Measurements from ENCODE around the gene TLE5. TPM values are rescaled to one million over a fixed set of nuclear protein-coding genes. Genes with fewer than 3 reads are reported as not detected.
A peak's percentile ranks its signal among the peaks of the same experiment; 100 is the strongest.
"Not testable (repeated sequence)": the region's sequence is repeated elsewhere in the genome, so short reads cannot be mapped to it uniquely, and the experiment has no call there.

Gene TLE5
- total RNA-seq, 3 donors from 2014 or later = 232 to 275 (median 258) TPM

- no peaks in the 10 kb centered on the region for H3K36me3 Mint-ChIP-seq (ENCODE audit: insufficient read depth)
- no peak for DNase-seq
- peak overlapping the region; percentile 77 for H3K4me3 Mint-ChIP-seq
- H3K4me1 Mint-ChIP-seq (ENCODE audit: low read depth) = peaks cover 14% of the 10 kb centered on the region
- ATAC-seq = no peak
- H3K9me3 Mint-ChIP-seq = no peaks in the 10 kb centered on the region
- H3K27me3 Mint-ChIP-seq (ENCODE audit: low read depth) = no peaks in the 10 kb centered on the region
Measured at GRCh38 chr19:3046698-3047495, 15.4 kb downstream of the TLE5 start.

DNA sequence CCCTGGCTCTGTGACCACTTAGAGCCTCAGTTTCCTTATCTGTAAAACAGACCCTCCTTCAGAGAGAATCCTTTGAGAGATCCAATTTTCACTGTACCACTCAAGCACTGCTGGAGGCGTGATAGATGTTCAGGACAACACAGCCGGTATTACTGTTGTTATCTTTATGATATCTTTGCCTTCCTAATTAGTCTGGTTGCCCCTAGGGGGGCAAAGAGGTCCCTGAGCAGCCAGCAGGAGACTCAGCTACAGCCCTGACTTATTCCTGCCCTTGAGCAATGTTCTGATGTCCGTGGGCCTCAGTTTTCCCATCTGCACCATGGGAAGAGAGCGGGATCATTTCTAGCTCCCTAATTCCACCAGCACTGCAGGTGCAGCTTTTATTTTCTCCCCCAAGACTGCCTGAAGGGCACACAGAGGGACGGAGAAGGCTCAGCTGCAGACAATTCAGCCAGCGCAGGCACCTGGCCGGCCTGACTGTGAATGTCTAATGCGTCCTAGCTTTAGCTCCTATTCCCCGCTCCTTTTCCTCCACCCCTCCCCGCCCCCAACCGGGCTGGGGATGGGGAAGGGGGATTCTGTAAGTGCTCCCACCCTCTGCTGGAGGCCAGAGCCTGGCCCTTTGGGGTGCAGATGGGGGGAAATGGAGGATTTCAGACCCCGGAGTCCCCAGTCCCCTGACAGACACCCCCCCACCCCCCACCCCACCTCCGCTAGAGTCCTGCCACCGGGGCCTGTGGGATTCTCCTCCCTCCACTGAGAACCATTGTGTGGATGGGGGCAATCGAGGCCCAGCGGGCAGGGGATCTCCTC, 16.2 kb downstream of the TLE5 start:
- H3K9me3 Mint-ChIP-seq = no peaks in the 10 kb centered on the region
- ATAC-seq (no peak), DNase-seq (no peak)
- H3K27me3 Mint-ChIP-seq (ENCODE audit: low read depth) = no peaks in the 10 kb centered on the region
- no peak overlapping the region for H3K4me3 Mint-ChIP-seq
- H3K36me3 Mint-ChIP-seq (ENCODE audit: insufficient read depth) = no peaks in the 10 kb centered on the region
- H3K4me1 Mint-ChIP-seq (ENCODE audit: low read depth) = peaks cover 15% of the 10 kb centered on the region

DNA sequence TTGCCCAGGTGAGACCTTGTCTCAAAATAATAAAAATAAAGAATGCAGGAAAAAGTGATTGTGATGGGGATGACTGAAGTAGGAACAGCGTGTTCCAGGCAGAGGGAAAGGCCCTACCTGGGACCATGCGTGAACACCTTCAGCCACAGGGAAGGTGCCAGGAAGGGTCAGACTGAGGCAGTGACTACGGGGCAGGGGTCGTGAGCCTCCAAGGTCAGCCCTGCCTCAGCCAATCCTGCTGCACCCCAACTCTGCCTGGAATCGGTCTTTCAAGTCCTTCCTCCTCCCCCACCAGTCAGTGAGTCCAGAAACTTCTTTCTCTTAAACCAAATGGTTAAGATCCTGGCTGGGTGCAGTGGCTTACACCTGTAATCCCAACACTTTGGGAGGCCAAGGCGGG, 17.1 kb downstream of the TLE5 start:
- H3K4me1 Mint-ChIP-seq (ENCODE audit: low read depth) = peaks cover 15% of the 10 kb centered on the region
- no peaks in the 10 kb centered on the region for H3K9me3 Mint-ChIP-seq
- DNase-seq (no peak), ATAC-seq (no peak)
- no peaks in the 10 kb centered on the region for H3K36me3 Mint-ChIP-seq (ENCODE audit: insufficient read depth)
- H3K27me3 Mint-ChIP-seq (ENCODE audit: low read depth) = no peaks in the 10 kb centered on the region
- no peak overlapping the region for H3K4me3 Mint-ChIP-seq

- DNase-seq (no peak), ATAC-seq (no peak)
- no peaks in the 10 kb centered on the region for H3K36me3 Mint-ChIP-seq (ENCODE audit: insufficient read depth)
- no peaks in the 10 kb centered on the region for H3K9me3 Mint-ChIP-seq
- H3K27me3 Mint-ChIP-seq (ENCODE audit: low read depth) = no peaks in the 10 kb centered on the region
- H3K4me1 Mint-ChIP-seq (ENCODE audit: low read depth) = peaks cover 14% of the 10 kb centered on the region
- no peak overlapping the region for H3K4me3 Mint-ChIP-seq
Measured at GRCh38 chr19:3042621-3043267, 19.6 kb downstream of the TLE5 start.

GRCh38 chr19:3041761-3042620, 20.3 kb downstream of the TLE5 start:
- Mint-ChIP-seq H3K4me1 (ENCODE audit: low read depth) (peaks cover 11% of the 10 kb centered on the region), H3K4me3 (no peak overlapping the region), H3K36me3 (ENCODE audit: insufficient read depth) (no peaks in the 10 kb centered on the region), H3K9me3 (no peaks in the 10 kb centered on the region), H3K27me3 (ENCODE audit: low read depth) (no peaks in the 10 kb centered on the region)
- ATAC-seq (peak; percentile 5 to 11), DNase-seq (no peak)

GRCh38 chr19:3041327-3041726, 21.0 kb downstream of the TLE5 start:
- ATAC-seq (no peak), DNase-seq (no peak)
- H3K4me1 Mint-ChIP-seq (ENCODE audit: low read depth) = peaks cover 14% of the 10 kb centered on the region
- H3K36me3 Mint-ChIP-seq (ENCODE audit: insufficient read depth) = no peaks in the 10 kb centered on the region
- H3K9me3 Mint-ChIP-seq = no peaks in the 10 kb centered on the region
- no peak overlapping the region for H3K4me3 Mint-ChIP-seq
- no peaks in the 10 kb centered on the region for H3K27me3 Mint-ChIP-seq (ENCODE audit: low read depth)

GRCh38 chr19:3039641-3040077, 22.6 kb downstream of the TLE5 start:
- Mint-ChIP-seq H3K36me3 (ENCODE audit: insufficient read depth) (no peaks in the 10 kb centered on the region), H3K4me3 (no peak overlapping the region), H3K9me3 (no peaks in the 10 kb centered on the region), H3K4me1 (ENCODE audit: low read depth) (peaks cover 25% of the 10 kb centered on the region), H3K27me3 (ENCODE audit: low read depth) (no peaks in the 10 kb centered on the region)
- DNase-seq (no peak), ATAC-seq (no peak)

DNA sequence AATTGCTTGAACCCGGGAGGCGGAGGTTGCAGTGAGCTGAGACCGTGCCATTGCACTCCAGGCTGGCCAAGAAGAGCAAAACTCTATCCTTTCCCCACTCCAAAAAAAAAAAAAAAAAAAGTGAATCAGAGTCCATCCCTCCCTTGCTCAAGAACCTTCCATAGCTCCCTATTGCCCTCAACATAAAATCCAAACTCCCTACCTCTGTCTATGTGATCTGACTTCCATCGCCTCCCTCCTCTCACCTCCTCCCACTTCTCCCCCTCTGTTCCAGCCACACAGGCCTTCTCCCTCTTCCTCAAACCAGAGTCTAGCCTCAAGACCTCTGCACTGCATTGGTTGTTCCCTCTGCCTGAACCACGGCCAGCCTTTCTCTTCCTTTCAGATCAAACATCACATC, 23.2 kb downstream of the TLE5 start:
- Mint-ChIP-seq H3K4me1 (ENCODE audit: low read depth) (peaks cover 29% of the 10 kb centered on the region), H3K27me3 (ENCODE audit: low read depth) (no peaks in the 10 kb centered on the region), H3K36me3 (ENCODE audit: insufficient read depth) (no peaks in the 10 kb centered on the region), H3K9me3 (no peaks in the 10 kb centered on the region), H3K4me3 (no peak overlapping the region)
- DNase-seq = no peak
- ATAC-seq = no peak

DNA sequence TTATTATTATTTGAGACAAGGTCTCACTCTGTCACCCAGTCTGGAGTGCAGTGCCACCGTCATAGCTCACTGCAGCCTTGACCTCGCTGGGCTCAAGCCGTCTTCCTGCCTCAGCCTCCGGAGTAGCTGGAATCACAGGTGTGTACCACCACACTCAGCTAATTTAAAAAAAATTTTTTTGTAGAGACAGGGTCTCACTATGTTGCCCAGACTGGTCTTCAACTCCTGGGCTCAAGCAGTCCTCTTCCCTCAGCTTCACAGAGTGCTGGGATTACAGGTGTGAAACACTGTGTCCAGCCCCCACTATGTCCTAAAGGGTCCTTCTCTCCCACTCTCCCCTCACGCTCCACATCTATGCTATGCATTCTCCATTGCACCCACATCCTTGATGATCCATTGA, 24.1 kb downstream of the TLE5 start:
- ATAC-seq (no peak), DNase-seq (no peak)
- no peak overlapping the region for H3K4me3 Mint-ChIP-seq
- no peaks in the 10 kb centered on the region for H3K9me3 Mint-ChIP-seq
- H3K4me1 Mint-ChIP-seq (ENCODE audit: low read depth) = peaks cover 29% of the 10 kb centered on the region
- H3K36me3 Mint-ChIP-seq (ENCODE audit: insufficient read depth) = no peaks in the 10 kb centered on the region
- no peaks in the 10 kb centered on the region for H3K27me3 Mint-ChIP-seq (ENCODE audit: low read depth)

- not testable (repeated sequence) for H3K36me3 Mint-ChIP-seq (ENCODE audit: insufficient read depth); H3K9me3 Mint-ChIP-seq; ATAC-seq; DNase-seq; H3K27me3 Mint-ChIP-seq (ENCODE audit: low read depth)
- Mint-ChIP-seq H3K4me3 (peak overlapping the region; percentile 86), H3K4me1 (ENCODE audit: low read depth) (peaks cover 25% of the 10 kb centered on the region)
Measured at GRCh38 chr19:3036977-3037544, 25.2 kb downstream of the TLE5 start.

DNA sequence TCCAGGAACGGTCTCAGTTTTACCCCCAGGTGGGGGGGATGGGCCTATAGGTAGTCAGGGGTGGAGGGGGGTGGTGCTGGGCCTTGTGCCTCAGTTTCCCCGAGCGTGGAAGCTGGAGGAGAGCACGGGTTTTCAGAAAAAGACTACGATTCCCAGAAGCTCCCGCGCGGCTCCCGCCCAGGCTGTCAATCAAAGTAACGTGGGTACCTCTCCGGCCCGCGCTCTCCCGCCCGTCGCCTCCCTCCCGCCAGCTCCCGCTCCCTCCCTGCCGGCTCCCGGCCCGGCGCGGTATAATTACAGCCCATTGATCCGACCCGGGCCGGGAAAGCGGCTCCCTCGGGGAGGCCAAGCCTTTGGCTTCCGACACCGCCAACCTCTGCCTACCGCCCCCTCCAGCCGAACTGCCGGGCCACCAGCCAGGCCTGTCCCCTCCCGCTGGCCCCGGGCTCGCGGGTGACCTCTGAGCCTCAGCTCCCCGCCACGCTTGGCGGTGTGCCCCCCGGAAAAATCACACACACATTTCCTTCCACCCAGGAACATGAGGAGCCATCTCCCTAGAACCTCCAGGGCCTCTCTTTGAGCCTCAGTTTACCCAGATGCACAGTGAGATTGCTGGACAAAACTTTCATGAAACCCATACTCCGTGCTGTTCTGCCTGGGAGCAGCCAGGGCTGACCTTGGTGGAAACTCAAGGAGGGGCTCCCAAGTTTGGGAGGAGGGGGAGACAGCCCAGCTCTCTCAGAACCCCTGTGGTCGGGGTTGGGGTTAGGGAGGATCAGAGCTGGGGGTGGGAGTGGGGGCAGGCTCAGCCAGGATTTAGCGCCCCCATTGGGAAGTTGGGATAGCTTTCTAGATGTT, 25.9 kb downstream of the TLE5 start:
- DNase-seq (peak; percentile 70), ATAC-seq (peak; percentile 66 to 70)
- Mint-ChIP-seq H3K4me1 (ENCODE audit: low read depth) (peaks cover 24% of the 10 kb centered on the region), H3K36me3 (ENCODE audit: insufficient read depth) (no peaks in the 10 kb centered on the region), H3K4me3 (peak overlapping the region; percentile 86), H3K27me3 (ENCODE audit: low read depth) (no peaks in the 10 kb centered on the region), H3K9me3 (no peaks in the 10 kb centered on the region)

GRCh38 chr19:3035542-3036118, 26.7 kb downstream of the TLE5 start:
- Mint-ChIP-seq H3K4me3 (peak overlapping the region; percentile 86), H3K36me3 (ENCODE audit: insufficient read depth) (no peaks in the 10 kb centered on the region), H3K4me1 (ENCODE audit: low read depth) (peaks cover 23% of the 10 kb centered on the region), H3K27me3 (ENCODE audit: low read depth) (no peaks in the 10 kb centered on the region), H3K9me3 (no peaks in the 10 kb centered on the region)
- ATAC-seq = peak; percentile 91 to 93
- peak; percentile 92 for DNase-seq

Measured in activated T-cell treated with anti-CD3 and anti-CD28 coated beads, Interleukin-2, amount 50 U/mL, for 4 hours (primary cell).